Measurements from ENCODE around the gene NPIPB6.
"Not testable (repeated sequence)": the region's sequence is repeated elsewhere in the genome, so short reads cannot be mapped to it uniquely, and the experiment has no call there.

- TF ChIP-seq ELF1 (IDR thresholded peaks at IDR 0.05; ENCODE audit: borderline replicate concordance, low read depth); ZFX (IDR thresholded peaks at IDR 0.05); POLR2AphosphoS5 (IDR thresholded peaks at IDR 0.05; ENCODE audit: low read depth, low read length); CTCF (IDR thresholded peaks at IDR 0.05 in 2 of 3, conservative IDR thresholded peaks at IDR 0.05 in 1 of 3; ENCODE audit: borderline replicate concordance in 1 of 3, insufficient read depth in 1 of 3, low read depth in 2 of 3, low read length in 2 of 3): not testable (repeated sequence)
Observed at GRCh38 chr16:28374281-28374680, 11.0 kb upstream of the NPIPB6 start.
